WTC11 (cell line): Measurements from ENCODE around the gene SAMD9. TPM values are rescaled to one million over a fixed set of nuclear protein-coding genes. Genes with fewer than 3 reads are reported as not detected.

Experiments used
- ATAC-seq: fragments of 200-7000 bp; cut with Tn5 transposase; 2 replicates; pipeline ENCODE4 v1.10.0; 2021; ENCODE audit warnings: mild to moderate bottlenecking, moderate library complexity
- CTCF ChIA-PET: fragments of 300-600 bp; sonication (Branson Sonifier 250); formaldehyde crosslinking; loops from one replicate; lab custom pipeline; 2021; ENCODE audit warnings: antibody characterized with exemption; lab: Charles Lee
- POLR2A ChIA-PET: fragments of 350-600 bp; sonication (Branson Sonifier 250); formaldehyde crosslinking; loops from one replicate; lab custom pipeline; 2021; ENCODE audit warnings: antibody characterized with exemption; lab: Charles Lee
- DNase-seq: peaks from one replicate; pipeline ENCODE4 v3.0.0; 2021; ENCODE audit warnings: low spot score
- H3K27ac Mint-ChIP-seq: 2 replicates; pipeline ENCODE4 v1.8.0; 2021; ENCODE audit warnings: mixed read lengths
- H3K27me3 Mint-ChIP-seq: 2 replicates; pipeline ENCODE4 v1.8.0; 2021; ENCODE audit warnings: low read depth, mild to moderate bottlenecking, moderate library complexity, mixed read lengths
- H3K36me3 Mint-ChIP-seq: 2 replicates; pipeline ENCODE4 v1.8.0; 2021; ENCODE audit warnings: mixed read lengths
- H3K4me1 Mint-ChIP-seq: 2 replicates; pipeline ENCODE4 v1.8.0; 2022; ENCODE audit warnings: mixed read lengths
- H3K4me3 Mint-ChIP-seq: 2 replicates; pipeline ENCODE4 v1.8.0; 2021; ENCODE audit warnings: mild to moderate bottlenecking, moderate library complexity, mixed read lengths
- H3K9me3 Mint-ChIP-seq: 2 replicates; pipeline ENCODE4 v1.8.0; 2021; ENCODE audit warnings: mixed read lengths
- AR ChIP-seq: fragments of 250-450 bp; sonication (Bioruptor Pico); IDR thresholded peaks from 2 replicates; pipeline ENCODE4 v1.9.0; 2021; ENCODE audit warnings: mild to moderate bottlenecking
- GTF2I ChIP-seq: fragments of 250-450 bp; sonication (Bioruptor Pico); conservative IDR thresholded peaks from 2 replicates; pipeline ENCODE4 v1.4.0; 2021; ENCODE audit warnings: mild to moderate bottlenecking
- IRF1 ChIP-seq: sonication (generic); formaldehyde crosslinking; IDR thresholded peaks from 2 replicates; pipeline ENCODE4 v1.8.0; 2023; ENCODE audit warnings: missing genetic modification reagents
- MAX ChIP-seq: sonication (generic); formaldehyde crosslinking; IDR thresholded peaks from 2 replicates; pipeline ENCODE4 v1.8.0; 2022; ENCODE audit warnings: mild to moderate bottlenecking, missing genetic modification reagents
- MLX ChIP-seq: sonication (generic); formaldehyde crosslinking; IDR thresholded peaks from 2 replicates; pipeline ENCODE4 v1.8.1; 2023; ENCODE audit warnings: mild to moderate bottlenecking, missing genetic modification reagents, moderate library complexity
- NR2C2 ChIP-seq: sonication (generic); formaldehyde crosslinking; IDR thresholded peaks from 2 replicates; pipeline ENCODE4 v1.8.0; 2022; ENCODE audit warnings: mild to moderate bottlenecking, missing genetic modification reagents
- SOX15 ChIP-seq: fragments of 250-450 bp; sonication (Bioruptor Pico); IDR thresholded peaks from 2 replicates; pipeline ENCODE4 v1.9.0; 2021; ENCODE audit warnings: mild to moderate bottlenecking
- USF1 ChIP-seq: sonication (generic); formaldehyde crosslinking; IDR thresholded peaks from 2 replicates; pipeline ENCODE4 v1.8.0; 2022; ENCODE audit warnings: mild to moderate bottlenecking, missing genetic modification reagents
- ZNF138 ChIP-seq: sonication (generic); formaldehyde crosslinking; conservative IDR thresholded peaks from 2 replicates; pipeline ENCODE4 v1.8.1; 2022; ENCODE audit warnings: mild to moderate bottlenecking, moderate library complexity, missing genetic modification reagents
- ZNF396 ChIP-seq: fragments of 250-450 bp; sonication (Bioruptor Pico); IDR thresholded peaks from 2 replicates; pipeline ENCODE4 v1.8.0; 2021; ENCODE audit warnings: mild to moderate bottlenecking, moderate library complexity, borderline replicate concordance
- ZNF416 ChIP-seq: fragments of 250-450 bp; sonication (Bioruptor Pico); IDR thresholded peaks from 2 replicates; pipeline ENCODE4 v1.9.0; 2021; ENCODE audit warnings: mild to moderate bottlenecking, inconsistent platforms
- ZNF512 ChIP-seq: sonication (generic); formaldehyde crosslinking; IDR thresholded peaks from 2 replicates; pipeline ENCODE4 v1.8.1; 2022; ENCODE audit warnings: missing genetic modification reagents, borderline replicate concordance
- total RNA-seq: library from RNA; stranded (reverse); gene quantifications from 3 replicates; pipeline ENCODE4 v1.2.3, GENCODE V29; 2021
- TF ChIP-seq, protein P1 (sequence below): sonication (generic); formaldehyde crosslinking; IDR thresholded peaks from 2 replicates; pipeline ENCODE4 v1.8.0; 2023; ENCODE audit warnings: missing genetic modification reagents, mild to moderate bottlenecking, borderline replicate concordance
- TF ChIP-seq, protein P2 (sequence below): sonication (generic); formaldehyde crosslinking; IDR thresholded peaks from 2 replicates; pipeline ENCODE4 v1.8.0; 2023; ENCODE audit warnings: mild to moderate bottlenecking, missing genetic modification reagents
- TF ChIP-seq, protein P3 (sequence below): fragments of 250-450 bp; sonication (Bioruptor Pico); IDR thresholded peaks from 2 replicates; pipeline ENCODE4 v1.9.0; 2021; ENCODE audit warnings: mild to moderate bottlenecking, borderline replicate concordance
- TF ChIP-seq, protein P4 (sequence below): fragments of 250-450 bp; sonication (Bioruptor Pico); IDR thresholded peaks from 2 replicates; pipeline ENCODE4 v1.8.0; 2021; ENCODE audit warnings: mild to moderate bottlenecking

The SAMD9 gene
- total RNA-seq, 1 experiment from 2014 or later, result 0.11 TPM

GRCh38 chr7:93133005-93133404, 15.2 kb upstream of the SAMD9 start (continued):
- TF ChIP-seq ZNF416, result no peak
- no peak for TF ChIP-seq ZNF396
- TF ChIP-seq IRF1 (CRISPR knock-in tag), result no peak
- TF ChIP-seq, protein P1, sequence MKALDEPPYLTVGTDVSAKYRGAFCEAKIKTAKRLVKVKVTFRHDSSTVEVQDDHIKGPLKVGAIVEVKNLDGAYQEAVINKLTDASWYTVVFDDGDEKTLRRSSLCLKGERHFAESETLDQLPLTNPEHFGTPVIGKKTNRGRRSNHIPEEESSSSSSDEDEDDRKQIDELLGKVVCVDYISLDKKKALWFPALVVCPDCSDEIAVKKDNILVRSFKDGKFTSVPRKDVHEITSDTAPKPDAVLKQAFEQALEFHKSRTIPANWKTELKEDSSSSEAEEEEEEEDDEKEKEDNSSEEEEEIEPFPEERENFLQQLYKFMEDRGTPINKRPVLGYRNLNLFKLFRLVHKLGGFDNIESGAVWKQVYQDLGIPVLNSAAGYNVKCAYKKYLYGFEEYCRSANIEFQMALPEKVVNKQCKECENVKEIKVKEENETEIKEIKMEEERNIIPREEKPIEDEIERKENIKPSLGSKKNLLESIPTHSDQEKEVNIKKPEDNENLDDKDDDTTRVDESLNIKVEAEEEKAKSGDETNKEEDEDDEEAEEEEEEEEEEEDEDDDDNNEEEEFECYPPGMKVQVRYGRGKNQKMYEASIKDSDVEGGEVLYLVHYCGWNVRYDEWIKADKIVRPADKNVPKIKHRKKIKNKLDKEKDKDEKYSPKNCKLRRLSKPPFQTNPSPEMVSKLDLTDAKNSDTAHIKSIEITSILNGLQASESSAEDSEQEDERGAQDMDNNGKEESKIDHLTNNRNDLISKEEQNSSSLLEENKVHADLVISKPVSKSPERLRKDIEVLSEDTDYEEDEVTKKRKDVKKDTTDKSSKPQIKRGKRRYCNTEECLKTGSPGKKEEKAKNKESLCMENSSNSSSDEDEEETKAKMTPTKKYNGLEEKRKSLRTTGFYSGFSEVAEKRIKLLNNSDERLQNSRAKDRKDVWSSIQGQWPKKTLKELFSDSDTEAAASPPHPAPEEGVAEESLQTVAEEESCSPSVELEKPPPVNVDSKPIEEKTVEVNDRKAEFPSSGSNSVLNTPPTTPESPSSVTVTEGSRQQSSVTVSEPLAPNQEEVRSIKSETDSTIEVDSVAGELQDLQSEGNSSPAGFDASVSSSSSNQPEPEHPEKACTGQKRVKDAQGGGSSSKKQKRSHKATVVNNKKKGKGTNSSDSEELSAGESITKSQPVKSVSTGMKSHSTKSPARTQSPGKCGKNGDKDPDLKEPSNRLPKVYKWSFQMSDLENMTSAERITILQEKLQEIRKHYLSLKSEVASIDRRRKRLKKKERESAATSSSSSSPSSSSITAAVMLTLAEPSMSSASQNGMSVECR (CRISPR knock-in tag), result no peak
- TF ChIP-seq, protein P2, sequence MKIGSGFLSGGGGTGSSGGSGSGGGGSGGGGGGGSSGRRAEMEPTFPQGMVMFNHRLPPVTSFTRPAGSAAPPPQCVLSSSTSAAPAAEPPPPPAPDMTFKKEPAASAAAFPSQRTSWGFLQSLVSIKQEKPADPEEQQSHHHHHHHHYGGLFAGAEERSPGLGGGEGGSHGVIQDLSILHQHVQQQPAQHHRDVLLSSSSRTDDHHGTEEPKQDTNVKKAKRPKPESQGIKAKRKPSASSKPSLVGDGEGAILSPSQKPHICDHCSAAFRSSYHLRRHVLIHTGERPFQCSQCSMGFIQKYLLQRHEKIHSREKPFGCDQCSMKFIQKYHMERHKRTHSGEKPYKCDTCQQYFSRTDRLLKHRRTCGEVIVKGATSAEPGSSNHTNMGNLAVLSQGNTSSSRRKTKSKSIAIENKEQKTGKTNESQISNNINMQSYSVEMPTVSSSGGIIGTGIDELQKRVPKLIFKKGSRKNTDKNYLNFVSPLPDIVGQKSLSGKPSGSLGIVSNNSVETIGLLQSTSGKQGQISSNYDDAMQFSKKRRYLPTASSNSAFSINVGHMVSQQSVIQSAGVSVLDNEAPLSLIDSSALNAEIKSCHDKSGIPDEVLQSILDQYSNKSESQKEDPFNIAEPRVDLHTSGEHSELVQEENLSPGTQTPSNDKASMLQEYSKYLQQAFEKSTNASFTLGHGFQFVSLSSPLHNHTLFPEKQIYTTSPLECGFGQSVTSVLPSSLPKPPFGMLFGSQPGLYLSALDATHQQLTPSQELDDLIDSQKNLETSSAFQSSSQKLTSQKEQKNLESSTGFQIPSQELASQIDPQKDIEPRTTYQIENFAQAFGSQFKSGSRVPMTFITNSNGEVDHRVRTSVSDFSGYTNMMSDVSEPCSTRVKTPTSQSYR (CRISPR knock-in tag), result no peak
- no peak for TF ChIP-seq USF1 (CRISPR knock-in tag)
- TF ChIP-seq MLX, result no peak
- no peak for TF ChIP-seq GTF2I
- no peak for TF ChIP-seq SOX15
- no peak for TF ChIP-seq MAX (CRISPR knock-in tag)
- TF ChIP-seq NR2C2, result no peak
- TF ChIP-seq, all 79 proteins: peak for 0

DNA sequence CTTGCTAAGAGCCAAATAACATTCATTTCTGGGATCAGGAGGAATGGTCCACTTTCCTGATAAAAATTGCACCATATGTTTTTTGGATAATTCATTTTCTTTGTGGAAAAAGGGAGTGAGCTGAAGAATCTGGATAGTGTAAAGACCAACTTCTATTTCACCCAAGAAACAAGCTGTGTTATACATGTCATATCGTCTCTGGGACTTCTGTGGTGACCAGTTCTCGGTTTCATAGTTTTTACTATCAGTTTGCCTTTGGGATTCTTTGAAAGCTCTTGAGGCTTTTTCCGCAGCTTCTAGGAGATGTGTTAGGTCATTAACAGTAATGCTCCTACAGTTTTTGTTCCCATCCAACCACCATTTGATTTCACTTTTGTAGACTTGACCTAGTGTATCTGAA, 14.4 kb upstream of the SAMD9 start:
- DNase-seq, result no peak
- no peak for ATAC-seq
- Mint-ChIP-seq H3K27ac (no peak overlapping the region), H3K36me3 (no peaks in the 10 kb centered on the region), H3K4me3 (no peak overlapping the region), H3K27me3 (peaks cover 41% of the 10 kb centered on the region), H3K4me1 (no peaks in the 10 kb centered on the region), H3K9me3 (peaks cover 7% of the 10 kb centered on the region)
- ChIA-PET CTCF (no interaction called here), POLR2A (no interaction called here)
- TF ChIP-seq, protein P3, sequence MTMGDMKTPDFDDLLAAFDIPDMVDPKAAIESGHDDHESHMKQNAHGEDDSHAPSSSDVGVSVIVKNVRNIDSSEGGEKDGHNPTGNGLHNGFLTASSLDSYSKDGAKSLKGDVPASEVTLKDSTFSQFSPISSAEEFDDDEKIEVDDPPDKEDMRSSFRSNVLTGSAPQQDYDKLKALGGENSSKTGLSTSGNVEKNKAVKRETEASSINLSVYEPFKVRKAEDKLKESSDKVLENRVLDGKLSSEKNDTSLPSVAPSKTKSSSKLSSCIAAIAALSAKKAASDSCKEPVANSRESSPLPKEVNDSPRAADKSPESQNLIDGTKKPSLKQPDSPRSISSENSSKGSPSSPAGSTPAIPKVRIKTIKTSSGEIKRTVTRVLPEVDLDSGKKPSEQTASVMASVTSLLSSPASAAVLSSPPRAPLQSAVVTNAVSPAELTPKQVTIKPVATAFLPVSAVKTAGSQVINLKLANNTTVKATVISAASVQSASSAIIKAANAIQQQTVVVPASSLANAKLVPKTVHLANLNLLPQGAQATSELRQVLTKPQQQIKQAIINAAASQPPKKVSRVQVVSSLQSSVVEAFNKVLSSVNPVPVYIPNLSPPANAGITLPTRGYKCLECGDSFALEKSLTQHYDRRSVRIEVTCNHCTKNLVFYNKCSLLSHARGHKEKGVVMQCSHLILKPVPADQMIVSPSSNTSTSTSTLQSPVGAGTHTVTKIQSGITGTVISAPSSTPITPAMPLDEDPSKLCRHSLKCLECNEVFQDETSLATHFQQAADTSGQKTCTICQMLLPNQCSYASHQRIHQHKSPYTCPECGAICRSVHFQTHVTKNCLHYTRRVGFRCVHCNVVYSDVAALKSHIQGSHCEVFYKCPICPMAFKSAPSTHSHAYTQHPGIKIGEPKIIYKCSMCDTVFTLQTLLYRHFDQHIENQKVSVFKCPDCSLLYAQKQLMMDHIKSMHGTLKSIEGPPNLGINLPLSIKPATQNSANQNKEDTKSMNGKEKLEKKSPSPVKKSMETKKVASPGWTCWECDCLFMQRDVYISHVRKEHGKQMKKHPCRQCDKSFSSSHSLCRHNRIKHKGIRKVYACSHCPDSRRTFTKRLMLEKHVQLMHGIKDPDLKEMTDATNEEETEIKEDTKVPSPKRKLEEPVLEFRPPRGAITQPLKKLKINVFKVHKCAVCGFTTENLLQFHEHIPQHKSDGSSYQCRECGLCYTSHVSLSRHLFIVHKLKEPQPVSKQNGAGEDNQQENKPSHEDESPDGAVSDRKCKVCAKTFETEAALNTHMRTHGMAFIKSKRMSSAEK (CRISPR knock-in tag), result no peak
- TF ChIP-seq, protein P4, sequence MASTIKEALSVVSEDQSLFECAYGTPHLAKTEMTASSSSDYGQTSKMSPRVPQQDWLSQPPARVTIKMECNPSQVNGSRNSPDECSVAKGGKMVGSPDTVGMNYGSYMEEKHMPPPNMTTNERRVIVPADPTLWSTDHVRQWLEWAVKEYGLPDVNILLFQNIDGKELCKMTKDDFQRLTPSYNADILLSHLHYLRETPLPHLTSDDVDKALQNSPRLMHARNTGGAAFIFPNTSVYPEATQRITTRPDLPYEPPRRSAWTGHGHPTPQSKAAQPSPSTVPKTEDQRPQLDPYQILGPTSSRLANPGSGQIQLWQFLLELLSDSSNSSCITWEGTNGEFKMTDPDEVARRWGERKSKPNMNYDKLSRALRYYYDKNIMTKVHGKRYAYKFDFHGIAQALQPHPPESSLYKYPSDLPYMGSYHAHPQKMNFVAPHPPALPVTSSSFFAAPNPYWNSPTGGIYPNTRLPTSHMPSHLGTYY, result no peak
- TF ChIP-seq GTF2I, result no peak
- no peak for TF ChIP-seq ZNF138 (CRISPR knock-in tag)
- no peak for TF ChIP-seq AR (CRISPR knock-in tag)
- no peak for TF ChIP-seq ZNF512 (CRISPR knock-in tag)
